ENCODE results near the gene TMEM175.

TMEM175 gene, protein sequence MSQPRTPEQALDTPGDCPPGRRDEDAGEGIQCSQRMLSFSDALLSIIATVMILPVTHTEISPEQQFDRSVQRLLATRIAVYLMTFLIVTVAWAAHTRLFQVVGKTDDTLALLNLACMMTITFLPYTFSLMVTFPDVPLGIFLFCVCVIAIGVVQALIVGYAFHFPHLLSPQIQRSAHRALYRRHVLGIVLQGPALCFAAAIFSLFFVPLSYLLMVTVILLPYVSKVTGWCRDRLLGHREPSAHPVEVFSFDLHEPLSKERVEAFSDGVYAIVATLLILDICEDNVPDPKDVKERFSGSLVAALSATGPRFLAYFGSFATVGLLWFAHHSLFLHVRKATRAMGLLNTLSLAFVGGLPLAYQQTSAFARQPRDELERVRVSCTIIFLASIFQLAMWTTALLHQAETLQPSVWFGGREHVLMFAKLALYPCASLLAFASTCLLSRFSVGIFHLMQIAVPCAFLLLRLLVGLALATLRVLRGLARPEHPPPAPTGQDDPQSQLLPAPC

DNA sequence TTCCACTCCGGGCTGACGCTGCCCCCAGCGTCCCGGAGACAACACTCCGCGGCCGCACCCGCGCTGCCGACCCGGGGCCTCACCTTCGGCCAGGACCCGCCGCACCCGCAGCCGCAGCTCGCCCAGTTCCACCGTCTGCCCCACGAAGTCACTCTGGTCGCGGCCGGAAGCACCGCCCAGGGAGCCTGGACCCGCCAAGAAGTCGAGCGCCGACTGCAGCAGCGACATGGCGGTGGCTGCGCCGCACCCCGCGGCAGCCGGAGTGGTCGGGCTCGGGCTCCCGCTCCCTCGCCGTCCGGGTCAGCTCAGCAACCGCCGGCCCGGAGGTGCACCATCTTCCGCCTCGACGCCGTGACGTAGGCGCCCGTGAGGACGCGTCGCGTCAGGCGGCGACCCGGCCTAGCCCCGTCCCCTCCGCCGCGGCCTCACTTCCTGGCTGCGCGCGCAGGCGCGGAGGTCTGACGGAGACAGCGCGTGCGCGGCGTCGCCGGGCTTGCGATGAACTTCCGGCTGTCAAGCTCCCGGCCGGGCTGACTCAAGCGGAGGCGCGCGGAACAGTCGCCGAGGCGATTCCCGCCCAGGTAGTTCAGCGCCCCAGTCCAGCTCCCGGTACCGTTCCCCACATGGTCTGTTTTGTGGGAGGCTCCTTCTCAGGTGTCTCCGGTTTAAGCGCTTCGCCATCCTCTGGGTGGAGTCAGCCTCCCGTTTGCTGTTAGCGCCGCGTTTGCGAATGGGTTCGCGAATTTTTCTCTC lies at the start of gene TMEM175, which contains the start of gene GAK:
TSS of gene TMEM175 (plus strand) at position 501 of the 753 bp plus-strand sequence. CDS start 15,280 bp downstream, outside the sequence.
TSS of gene GAK (minus strand) at position 357 of the 753 bp plus-strand sequence. CDS start at position 228, 129 bp downstream.
- DNase-seq = peak; percentile 80 to 97

DNA sequence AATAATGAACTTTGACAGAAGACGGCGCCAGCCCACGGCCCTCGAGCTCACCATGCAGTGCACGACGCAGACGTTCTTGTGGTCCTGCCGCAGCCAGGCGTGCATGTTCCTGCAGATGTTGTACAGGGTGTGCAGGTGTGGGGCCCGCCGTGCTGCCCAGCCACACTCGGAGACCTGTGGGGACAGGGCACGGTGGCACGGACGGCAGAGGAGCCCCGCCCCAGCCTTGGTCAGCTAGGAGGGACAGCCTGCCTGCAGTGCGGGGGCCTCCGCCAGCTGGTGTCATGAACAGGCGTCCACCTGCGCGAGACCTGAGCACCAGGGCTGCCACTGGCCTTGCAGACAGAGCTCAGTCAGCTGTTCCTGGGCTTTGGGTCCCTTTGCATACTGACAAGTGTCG lies 49.6 kb upstream of the TMEM175 start:
- no peak for DNase-seq

DNA sequence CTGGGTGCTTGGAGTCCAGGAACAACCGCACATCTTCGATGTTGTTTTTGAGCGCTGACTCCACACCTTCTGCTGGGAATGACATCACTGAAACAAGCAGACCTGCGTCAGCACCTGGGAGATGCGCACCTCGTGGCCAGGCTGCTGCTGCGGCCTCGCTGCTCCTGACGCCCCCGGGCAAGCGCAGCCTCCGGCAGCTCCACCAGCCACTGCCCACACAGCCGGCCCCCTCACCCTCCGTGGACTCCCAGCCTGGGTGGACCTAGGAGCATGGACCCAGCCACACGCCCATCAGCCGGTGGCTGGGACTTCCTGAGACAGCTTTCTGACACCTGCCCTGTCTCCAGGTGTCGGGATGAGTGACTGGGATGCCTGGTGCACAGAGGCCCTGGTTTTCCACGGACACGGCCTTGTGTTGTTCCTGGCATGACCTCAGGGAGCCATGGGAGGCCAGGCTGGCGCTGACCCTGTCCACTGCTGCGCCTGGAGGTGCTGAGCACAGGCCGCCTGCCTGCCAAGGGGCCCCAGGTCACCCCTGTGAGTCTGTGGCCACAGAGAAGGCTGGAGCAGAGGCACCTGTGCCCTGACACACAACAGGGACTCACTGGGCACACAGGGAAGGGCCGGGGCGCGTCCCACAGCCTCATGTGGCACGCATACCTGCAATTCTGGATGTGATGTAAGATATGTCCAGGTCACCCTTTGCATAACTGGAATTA lies 48.7 kb upstream of the TMEM175 start:
- no peak for DNase-seq

DNA sequence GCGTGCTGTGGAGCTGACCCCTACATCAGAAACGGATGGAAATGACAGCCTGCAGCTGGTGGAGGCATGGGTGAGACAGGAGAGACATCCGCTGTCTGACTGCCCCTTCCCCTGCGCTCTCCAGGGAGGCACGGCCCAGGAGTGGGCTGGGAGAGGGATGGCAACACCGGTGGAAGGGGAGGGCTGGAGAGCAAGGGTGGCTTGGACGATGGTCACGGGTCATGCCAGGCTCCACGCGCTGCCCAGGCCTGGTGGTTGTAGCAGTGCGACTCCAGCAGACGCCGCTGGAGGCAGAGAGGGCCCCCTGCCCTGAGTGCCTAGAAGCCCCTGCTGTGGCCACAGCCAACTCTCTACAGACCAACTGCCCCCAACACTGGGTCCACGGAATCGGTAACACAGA lies 48.0 kb upstream of the TMEM175 start:
- no peak for DNase-seq

DNA sequence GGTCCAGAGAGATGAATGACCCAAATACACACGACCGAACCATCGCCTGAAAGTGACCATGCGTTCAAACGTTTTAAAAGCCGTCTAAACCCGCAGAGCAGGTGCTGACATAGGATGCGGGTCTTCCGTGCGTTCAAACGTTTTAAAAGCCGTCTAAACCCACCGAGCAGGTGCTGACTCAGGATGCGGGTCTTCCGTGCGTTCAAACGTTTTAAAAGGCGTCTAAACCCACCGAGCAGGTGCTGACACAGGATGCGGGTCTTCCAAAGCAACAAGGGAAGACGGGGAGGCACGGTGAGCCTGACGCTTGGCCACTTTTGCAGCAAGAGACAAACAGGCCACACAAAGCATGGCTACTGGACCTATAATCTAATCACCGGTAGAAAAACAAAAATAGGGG lies 47.4 kb upstream of the TMEM175 start:
- DNase-seq = no peak

DNA sequence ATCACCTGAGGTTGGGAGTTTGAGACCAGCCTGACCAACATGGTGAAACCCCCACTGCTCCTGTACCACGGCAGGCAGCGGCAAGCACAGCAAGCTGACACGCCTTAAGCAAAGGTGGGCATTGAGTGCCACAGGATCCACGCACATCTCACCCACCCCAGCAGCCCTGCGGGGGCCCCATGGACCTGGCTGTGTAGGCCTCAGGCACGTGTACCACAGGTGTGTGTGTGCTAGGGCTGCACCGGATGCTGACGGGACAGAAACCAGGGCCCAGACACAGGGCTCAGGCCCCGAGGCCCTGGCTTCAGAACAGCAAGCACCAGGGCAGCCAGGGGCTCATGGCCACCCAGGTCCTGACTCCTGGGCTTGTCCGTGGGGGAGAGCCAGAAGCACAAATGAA lies 46.9 kb upstream of the TMEM175 start:
- DNase-seq = no peak

DNA sequence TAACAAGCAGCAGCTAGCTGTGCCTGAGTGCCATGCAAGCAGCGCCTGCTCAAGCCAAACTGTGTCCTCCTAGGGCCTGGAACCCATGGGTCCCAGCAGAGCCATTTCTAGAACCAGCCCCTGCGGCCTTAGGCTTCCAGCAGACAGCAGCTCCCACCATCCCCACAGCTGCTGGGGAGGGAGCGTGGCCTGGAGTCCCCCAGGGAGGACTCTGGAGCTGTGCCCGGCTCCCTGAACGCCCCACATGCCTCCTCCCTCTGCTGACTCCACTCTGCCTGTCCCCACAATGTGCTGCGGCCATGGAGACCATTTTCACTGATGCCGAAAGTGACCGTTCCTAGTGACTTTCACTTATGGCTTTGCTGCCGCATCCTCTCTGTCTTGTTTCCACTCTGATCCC lies 46.0 kb upstream of the TMEM175 start:
- DNase-seq = no peak

DNA sequence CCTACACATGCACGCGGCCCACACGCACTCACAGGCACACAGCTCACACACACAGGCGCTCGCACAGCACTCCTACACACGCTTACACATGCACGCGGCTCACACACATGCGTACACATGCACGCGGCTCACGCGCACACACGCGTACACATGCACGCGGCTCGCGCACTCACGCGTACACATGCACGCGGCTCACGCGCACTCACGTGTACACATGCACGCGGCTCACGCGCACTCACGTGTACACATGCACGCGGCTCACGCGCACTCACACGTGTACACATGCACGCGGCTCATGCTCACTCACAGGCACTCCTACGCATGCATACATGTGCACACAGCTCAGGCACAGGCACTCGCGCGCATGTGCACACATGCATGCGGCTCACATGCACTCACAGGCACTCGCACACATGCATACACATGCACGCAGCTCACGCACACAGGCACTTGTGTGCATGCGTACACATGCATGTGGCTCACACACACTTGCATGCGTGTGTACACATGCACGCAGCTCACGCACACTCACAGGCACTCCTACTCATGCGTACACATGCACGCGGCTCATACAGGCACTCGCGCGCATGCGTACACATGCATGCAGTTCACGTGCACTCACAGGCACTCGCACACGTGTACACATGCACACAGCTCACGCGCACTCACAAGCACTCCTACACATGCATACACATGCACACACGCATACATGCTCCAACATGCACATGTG lies 45.1 kb upstream of the TMEM175 start:
- no peak for DNase-seq

DNA sequence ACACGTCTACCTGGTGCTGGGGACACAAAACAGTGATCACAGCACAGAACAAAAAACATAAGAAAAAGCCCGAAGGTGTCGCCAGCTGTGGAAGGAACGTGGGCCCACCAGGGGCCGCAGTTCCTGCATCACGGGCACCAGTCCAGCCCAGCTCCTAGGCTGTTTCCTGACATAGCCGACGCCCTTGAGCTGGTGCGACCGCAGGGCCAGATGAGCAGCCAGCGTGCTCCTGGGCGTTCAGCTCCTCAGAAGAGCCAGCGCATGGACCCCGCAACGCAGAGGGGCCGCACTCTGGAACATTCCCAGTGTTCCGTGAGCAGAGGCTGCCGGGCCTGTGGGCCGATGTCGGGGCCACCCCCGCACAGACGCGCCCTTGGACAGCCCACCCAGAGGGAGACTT lies 44.2 kb upstream of the TMEM175 start:
- DNase-seq = no peak

DNA sequence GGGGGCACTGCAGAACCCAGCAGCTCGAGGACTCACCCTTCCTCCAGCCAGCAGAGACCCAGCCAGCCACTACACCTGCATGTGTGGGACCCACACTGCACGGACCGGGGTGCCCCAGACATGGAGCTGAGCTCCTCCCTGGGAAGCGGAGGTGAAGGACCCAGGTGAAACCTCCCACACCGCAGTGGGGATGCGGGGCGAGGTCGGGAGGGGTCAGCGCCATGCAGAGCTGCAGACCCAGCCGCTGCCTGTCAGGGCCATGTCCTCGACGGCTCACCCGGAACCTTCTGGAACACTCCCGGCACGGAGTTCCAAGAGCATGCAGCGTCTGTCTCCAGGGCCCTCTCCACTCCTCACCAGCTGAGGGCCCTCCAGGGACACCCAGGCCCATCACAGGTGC lies 42.7 kb upstream of the TMEM175 start:
- DNase-seq = no peak

DNA sequence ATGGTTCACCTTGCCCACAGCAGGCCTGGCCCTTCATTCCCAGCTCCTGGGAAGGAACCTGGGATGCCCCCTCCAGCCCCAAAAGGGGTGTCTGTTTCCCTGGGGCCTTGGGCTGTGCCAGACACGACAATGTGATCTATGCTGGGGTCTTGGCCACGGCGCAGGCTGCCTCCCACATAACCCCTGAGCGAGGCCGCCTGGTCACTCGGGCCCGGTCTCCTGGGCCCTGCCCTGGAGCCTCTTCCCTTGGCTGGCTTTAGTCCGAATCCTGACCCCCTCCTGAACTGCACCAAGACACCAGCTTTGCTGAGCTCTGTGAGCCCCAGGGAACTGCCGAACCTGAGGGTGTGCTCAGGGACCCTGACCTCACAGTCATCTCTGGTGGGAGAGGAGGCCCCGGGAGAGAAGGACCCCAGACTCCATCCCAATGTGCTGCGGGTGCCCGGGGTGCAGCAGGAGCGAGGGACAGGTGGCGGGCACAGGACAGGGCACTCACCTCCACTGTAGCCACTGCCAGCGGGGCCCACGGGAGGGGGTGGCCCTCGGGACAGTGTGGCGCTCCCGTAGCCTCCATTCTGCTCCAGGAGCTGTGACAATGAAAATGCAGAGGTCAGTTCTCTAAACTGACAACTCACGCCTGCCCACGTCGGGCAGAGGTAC lies 42.1 kb upstream of the TMEM175 start:
- no peak for DNase-seq

DNA sequence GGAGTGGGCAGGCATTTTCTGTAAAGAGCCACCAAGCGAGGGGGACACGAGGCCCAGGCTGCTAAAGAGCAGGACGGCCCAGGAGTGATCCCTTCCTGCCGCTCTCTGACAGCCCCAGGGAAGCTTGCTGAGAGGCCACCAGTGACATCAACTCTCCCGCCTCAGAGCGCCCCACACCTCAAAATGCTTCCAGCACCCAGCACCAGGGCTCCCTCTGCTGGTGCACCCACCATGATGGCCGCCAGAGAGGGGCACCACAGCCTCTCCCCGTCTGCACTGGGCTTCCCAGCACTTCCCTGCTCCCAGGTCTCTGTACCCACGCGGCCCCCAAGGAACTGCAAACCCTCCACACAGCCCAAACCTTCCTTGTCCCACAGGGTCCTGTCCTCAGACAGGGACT lies 40.5 kb upstream of the TMEM175 start:
- DNase-seq = peak in 1 of 2 experiments; percentile 16

DNA sequence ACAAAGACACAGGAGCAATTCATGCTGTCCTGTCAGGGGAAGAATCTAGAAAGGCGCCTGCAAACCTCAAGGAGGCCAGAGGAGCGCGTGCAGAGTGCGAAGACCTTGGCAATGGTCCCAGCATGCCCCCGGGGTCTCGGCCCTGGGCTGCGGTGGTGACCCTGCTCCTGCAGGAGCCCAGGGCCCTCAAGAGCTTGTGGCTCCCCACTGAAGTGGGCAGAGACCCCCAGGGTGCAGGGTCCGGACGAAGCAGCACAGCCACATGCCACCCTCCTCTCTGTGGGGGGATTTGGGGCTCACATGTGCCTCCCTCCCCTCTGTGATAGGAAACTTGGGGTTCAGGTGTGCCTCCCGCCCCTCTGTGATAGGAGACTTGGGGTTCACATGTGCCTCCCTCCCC lies 39.5 kb upstream of the TMEM175 start:
- no peak for DNase-seq

DNA sequence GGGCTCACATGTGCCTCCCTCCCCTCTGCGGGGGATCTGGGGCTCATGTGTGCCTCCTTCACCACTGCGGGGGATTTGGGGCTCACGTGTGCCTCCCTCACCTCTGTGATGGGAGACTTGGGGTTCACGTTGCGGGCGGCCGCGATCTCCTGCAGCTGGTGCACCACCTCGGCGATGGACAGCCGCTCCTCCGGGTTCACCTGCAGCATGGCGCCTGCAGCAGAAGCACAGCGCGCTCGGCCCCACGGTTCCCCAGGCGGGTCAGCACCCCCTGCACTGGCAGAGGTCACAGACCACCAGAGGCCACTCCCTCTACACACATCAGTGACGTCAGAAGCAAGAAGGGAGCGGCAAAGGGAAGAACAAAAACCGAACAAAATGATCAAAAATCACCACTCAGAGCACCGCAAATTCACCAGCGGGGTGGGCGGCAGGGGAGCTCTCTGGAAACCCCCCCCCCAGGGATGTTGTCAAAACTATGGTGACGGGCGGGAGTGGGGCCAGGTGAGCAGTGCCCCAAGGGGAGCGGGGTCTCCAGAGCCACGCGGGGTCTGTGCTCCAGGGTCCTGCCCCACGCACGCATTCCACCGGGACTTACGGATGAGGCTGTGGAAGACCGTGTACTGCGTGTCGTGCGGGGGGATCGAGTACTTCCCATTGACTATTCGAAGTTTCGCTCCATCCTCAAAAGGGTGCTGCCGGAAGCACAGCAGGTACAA lies 38.8 kb upstream of the TMEM175 start:
- no peak for DNase-seq

DNA sequence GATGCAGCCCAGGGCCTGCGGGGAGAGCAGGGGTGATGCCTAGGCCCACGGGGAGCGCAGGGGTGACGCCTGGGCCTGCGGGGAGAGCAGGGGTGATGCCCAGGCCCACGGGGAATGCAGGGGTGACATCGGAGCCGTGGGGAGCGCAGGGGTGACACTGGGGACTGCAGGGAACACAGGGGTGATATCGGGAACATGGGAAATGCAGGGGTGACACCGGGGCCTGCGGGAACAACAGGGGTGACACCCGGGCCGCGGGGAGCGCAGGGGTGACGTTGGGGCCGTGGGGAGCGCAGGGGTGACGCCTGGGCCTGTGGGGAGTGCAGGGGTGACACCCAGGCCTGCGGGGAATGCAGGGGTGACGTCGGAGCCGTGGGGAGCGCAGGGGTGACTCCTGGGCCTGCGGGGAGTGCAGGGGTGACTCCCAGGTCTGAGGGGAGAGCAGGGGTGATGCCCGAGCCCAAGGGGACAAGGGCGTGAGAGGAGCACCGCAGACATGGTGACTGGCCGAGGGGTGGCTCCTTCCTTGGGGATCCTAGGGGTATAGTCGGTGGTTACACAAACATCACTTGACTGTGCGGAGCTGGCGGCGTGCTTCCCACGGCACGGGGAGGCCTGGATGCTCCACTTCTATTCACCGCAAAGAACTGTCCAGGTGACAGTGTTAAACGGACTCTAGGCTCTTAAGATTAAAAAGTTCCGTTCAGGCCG lies 38.1 kb upstream of the TMEM175 start:
- no peak for DNase-seq

DNA sequence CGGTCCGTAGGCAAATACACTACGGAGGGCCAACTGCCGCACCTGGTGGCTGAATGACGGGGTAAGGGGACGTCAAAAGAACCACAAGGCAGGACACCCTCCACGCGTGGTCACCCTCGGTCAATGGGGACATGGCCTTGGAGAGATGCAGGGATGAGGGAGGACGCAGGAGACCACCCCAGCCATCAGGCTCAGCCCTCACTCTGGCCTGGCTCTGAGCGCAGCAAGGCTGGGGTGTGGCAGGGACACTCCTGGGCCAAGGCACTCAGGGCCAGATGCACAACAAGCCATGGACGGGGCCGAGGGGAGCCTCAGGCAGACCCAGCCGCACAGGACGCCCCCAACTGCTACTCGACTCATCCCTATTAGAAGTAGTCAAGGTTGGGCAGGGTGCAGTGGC lies 36.7 kb upstream of the TMEM175 start:
- DNase-seq = no peak

DNA sequence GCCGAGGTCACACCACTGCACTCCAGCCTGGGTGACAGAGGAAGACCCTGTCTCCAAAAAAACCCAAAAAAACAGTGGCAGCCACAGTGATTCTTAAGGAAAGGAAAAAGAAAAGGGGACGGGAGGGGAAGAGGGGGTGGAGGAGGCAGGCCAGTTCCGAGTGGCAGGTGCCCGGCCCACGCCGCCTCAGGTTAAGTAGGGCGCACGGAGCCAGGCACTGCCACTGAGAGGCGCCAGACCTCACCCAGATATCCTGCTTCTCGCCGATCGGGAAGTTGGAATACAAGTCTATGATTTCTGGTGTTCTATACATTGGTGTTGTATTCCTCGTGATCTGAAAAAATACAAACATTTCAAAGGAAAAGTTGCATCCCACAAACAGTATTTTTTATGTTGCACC lies 36.0 kb upstream of the TMEM175 start:
- DNase-seq = peak in 1 of 2 experiments; percentile 19

DNA sequence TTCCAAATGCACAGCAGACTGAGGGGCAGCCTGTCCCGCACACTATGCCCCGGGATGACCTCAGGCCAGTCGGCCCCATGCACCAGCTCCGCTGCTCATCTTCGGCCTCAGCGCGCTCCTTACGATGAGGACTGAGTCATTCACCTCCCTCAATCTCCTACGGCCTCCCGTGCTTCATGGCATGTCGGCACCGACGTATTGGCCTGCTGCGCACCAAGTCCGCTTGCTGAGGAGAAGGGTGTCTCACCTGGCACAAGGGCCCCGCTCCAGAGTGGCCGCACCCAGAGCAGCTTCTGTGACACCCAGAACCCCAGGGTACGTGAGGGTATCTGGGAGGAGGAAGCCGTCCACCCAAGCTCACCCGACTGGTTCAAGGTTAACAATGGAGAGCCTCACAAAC lies 35.6 kb upstream of the TMEM175 start:
- no peak for DNase-seq

DNA sequence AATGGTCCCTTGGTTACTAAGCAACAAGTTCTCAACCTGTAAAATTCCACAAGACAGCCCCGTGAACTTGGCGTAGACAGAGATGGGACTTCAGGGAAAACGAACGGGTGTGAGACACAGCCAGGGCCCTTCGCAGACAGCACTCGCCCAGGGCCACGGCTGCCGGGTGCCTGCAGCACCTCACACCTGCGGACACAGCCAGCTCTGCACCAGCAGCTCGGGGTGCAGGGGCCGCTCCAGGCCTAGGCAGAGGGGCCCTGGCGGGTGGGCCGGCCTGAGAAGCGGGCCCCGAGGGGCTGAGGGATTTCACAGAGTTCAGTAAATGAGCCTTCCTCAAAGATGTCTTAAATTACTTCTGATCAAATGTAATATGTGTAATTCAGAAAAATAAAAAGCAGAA lies 34.1 kb upstream of the TMEM175 start:
- DNase-seq = no peak

DNA sequence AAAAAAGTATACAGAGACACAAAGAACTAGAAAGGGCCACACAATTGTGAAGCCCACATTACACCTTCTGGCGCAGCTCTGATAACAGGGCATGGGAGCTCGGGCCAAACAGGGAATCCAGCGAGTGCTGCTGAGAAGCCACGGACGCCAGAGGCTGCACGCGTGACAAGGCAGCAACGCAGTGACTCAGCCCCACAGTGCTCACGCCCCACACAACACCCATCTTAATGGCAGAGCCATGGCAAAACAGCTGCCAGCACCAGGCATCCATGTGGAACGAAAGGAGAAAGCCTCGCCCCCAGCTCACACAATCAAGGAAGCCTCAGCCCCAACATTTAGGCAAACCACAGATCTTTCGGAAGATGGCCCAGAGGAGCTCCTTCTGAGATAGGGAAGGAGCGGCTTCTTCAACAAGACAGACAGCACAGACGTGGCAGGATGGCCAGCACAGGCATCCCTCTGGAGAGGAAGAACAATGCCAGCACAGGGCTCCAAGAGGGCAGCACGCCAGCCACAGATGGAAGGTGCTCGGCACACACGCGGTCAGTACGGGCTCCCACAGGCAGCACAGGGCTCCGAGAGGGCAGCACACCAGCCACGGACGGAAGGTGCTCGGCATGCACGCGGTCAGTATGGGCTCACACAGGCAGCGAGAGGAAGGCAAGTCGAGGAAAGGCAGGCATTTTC lies 33.2 kb upstream of the TMEM175 start:
- DNase-seq = no peak

All from NCI-H526 (cell line).